Sigmoid colon (tissue), 4 donors: Measurements from ENCODE around the gene SET.

ENCODE experiments used
- POLR2A ChIP-seq, 2 donors: fragments of 450-650 bp; IDR thresholded peaks; one replicate each; pipeline ENCODE4 v1.6.1; 2016; ENCODE audit warnings: antibody characterized with exemption in 2 of 2, mild to moderate bottlenecking in 2 of 2, moderate library complexity in 2 of 2
- POLR2AphosphoS5 ChIP-seq, 4 donors: sonication (generic); formaldehyde crosslinking; IDR thresholded peaks; one replicate each; pipeline ENCODE4 v1.6.1; 2017; ENCODE audit warnings: antibody characterized with exemption in 4 of 4
- TF ChIP-seq, protein P1 (sequence below), 4 experiments: fragments of 450-650 bp in 3 of 4; fragments of 200-600 bp in 1 of 4; IDR thresholded peaks; one replicate each; pipeline ENCODE4 v1.5.1; 2016 to 2019; ENCODE audit warnings: antibody characterized with exemption in 4 of 4, mild to moderate bottlenecking in 3 of 4, moderate library complexity in 2 of 4

DNA sequence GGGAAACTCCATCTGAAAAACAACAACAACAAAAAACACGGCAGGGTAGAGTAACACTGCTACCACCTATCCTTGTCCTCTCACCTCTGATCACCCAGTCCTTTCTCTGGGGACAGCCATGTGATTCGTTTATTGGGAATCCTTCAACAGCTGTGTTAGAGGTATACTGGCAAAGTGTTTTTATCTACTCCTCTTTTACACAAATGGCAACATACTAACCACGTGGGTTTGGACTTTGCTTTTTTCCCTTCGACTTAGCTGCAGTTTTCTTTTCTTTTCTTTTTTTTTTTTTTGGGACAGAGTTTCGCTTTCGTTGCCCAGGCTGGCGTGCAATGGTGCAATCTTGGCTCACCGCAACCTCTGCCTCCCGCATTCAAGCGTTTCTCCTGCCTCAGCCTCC is 11.2 kb upstream of the SET start:
- no peak for TF ChIP-seq POLR2A (IDR thresholded peaks at IDR 0.05)
- TF ChIP-seq, protein P1, sequence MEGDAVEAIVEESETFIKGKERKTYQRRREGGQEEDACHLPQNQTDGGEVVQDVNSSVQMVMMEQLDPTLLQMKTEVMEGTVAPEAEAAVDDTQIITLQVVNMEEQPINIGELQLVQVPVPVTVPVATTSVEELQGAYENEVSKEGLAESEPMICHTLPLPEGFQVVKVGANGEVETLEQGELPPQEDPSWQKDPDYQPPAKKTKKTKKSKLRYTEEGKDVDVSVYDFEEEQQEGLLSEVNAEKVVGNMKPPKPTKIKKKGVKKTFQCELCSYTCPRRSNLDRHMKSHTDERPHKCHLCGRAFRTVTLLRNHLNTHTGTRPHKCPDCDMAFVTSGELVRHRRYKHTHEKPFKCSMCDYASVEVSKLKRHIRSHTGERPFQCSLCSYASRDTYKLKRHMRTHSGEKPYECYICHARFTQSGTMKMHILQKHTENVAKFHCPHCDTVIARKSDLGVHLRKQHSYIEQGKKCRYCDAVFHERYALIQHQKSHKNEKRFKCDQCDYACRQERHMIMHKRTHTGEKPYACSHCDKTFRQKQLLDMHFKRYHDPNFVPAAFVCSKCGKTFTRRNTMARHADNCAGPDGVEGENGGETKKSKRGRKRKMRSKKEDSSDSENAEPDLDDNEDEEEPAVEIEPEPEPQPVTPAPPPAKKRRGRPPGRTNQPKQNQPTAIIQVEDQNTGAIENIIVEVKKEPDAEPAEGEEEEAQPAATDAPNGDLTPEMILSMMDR (IDR thresholded peaks at IDR 0.05), result no peak
- no peak for TF ChIP-seq POLR2AphosphoS5 (IDR thresholded peaks at IDR 0.05)
